SK-N-MC (cell line): ENCODE data around the gene ELMO1.

Experiments
- EZH2 ChIP-seq: fragments of 200-600 bp; sonication (generic); IDR thresholded peaks from one replicate; pipeline ENCODE4 v1.6.1; 2017; ENCODE audit warnings: antibody characterized with exemption
- FOXP2 ChIP-seq: optimal IDR thresholded peaks from 2 replicates; pipeline ENCODE3; 2011; ENCODE audit warnings: mild to moderate bottlenecking, moderate library complexity; ENCODE audit not compliant: insufficient read depth; ENCODE audit errors: extremely low read length, control extremely low read depth
- POLR2AphosphoS5 ChIP-seq: IDR thresholded peaks from 2 replicates; pipeline ENCODE4 v1.6.1; 2012; ENCODE audit warnings: mild to moderate bottlenecking, low read depth, low read length, borderline replicate concordance

DNA sequence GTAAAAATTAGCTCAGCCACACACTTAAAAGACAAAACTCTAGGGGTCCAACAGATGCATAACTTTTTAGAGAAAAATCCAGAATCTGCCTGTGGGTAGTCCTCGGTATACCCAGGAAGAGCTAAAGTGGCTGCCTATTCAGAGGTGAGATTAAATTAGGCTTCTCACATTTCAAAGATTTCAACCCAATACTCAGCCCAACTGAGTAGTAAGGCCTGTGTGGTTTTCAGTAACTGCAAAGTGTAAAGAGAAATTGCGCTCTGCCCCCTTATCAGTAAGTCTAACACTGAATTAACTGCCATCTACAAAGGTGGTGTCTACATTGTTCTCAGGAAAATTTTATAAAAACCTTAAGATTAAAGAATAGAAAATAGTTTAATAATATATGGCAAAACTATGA is 88.2 kb downstream of the ELMO1 start:
- TF ChIP-seq EZH2 (no peak), POLR2AphosphoS5 (no peak), FOXP2 (no peak)
